ENCODE data around the gene APC.

DNA sequence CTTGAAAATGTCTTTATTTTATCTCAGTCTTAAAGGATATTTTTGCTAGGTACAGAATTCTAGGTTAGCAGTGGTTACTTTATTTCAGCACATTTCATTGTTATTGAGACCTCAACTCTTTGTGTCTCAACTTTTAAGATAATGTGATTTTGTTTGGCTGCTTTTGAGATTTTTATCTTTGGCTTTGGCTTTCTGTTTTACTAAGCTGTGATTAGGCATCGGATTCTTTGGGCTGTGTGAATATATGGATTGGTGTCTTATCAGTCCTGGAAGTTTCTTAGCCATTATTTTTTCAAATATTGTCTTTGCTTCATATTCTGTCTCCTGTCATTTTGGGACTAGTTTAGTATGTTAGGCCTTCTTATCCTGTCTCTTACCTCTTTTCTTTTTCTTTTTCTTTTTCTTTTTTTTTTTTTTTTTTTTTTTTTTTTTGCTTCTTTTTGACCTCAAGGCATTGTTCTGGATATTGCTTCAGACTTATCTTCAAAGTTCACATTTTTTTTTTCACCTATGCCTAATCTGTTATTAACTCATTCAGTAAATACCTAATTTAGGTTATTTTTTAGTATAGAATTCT is 20.1 kb upstream of the APC start:
- no peak for TF ChIP-seq RARB (CRISPR knock-in tag; IDR thresholded peaks at IDR 0.05)
- TF ChIP-seq ZNF70 (CRISPR knock-in tag; IDR thresholded peaks at IDR 0.05), result no peak
- no peak for TF ChIP-seq ISL1 (CRISPR knock-in tag; IDR thresholded peaks at IDR 0.05)
- TF ChIP-seq ARNTL (CRISPR knock-in tag; IDR thresholded peaks at IDR 0.05; ENCODE audit: borderline replicate concordance, low read depth), result no peak
- TF ChIP-seq, protein P1, sequence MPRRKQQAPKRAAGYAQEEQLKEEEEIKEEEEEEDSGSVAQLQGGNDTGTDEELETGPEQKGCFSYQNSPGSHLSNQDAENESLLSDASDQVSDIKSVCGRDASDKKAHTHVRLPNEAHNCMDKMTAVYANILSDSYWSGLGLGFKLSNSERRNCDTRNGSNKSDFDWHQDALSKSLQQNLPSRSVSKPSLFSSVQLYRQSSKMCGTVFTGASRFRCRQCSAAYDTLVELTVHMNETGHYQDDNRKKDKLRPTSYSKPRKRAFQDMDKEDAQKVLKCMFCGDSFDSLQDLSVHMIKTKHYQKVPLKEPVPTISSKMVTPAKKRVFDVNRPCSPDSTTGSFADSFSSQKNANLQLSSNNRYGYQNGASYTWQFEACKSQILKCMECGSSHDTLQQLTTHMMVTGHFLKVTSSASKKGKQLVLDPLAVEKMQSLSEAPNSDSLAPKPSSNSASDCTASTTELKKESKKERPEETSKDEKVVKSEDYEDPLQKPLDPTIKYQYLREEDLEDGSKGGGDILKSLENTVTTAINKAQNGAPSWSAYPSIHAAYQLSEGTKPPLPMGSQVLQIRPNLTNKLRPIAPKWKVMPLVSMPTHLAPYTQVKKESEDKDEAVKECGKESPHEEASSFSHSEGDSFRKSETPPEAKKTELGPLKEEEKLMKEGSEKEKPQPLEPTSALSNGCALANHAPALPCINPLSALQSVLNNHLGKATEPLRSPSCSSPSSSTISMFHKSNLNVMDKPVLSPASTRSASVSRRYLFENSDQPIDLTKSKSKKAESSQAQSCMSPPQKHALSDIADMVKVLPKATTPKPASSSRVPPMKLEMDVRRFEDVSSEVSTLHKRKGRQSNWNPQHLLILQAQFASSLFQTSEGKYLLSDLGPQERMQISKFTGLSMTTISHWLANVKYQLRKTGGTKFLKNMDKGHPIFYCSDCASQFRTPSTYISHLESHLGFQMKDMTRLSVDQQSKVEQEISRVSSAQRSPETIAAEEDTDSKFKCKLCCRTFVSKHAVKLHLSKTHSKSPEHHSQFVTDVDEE (CRISPR knock-in tag; IDR thresholded peaks at IDR 0.05), result no peak
- no peak for TF ChIP-seq ZNF8 (CRISPR knock-in tag; IDR thresholded peaks at IDR 0.05)

Data from SK-N-SH treated with all-trans-retinoic acid at 6 μM for 48 hours (cell line).